A673 (cell line): ENCODE results near the gene SDK1.

ENCODE experiments used
- CTCF ChIP-seq: fragments of 300-800, 200-600 bp; sonication (generic); conservative IDR thresholded peaks from 2 replicates; pipeline ENCODE4 v1.5.1; 2017; ENCODE audit warnings: low read depth, mild to moderate bottlenecking, antibody characterized with exemption, low read length, moderate library complexity, mixed read lengths
- EZH2 ChIP-seq: fragments of 200-600 bp; sonication (generic); IDR thresholded peaks from 2 replicates; pipeline ENCODE4 v1.6.1; 2017; ENCODE audit warnings: borderline replicate concordance, low read depth, mild to moderate bottlenecking, mixed read lengths, antibody characterized with exemption, low read length; ENCODE audit not compliant: poor library complexity, severe bottlenecking

- TF ChIP-seq CTCF (no peak), EZH2 (no peak)
These were observed 32.9 kb upstream of the SDK1 start for GRCh38 chr7:3267966-3268690.
